SK-N-MC (cell line): ENCODE results near the gene SCN8A.

Source experiments
- EZH2 ChIP-seq: fragments of 200-600 bp; sonication (generic); IDR thresholded peaks from one replicate; pipeline ENCODE4 v1.6.1; 2017; ENCODE audit warnings: antibody characterized with exemption
- POLR2AphosphoS5 ChIP-seq: IDR thresholded peaks from 2 replicates; pipeline ENCODE4 v1.6.1; 2012; ENCODE audit warnings: mild to moderate bottlenecking, low read depth, low read length, borderline replicate concordance

DNA sequence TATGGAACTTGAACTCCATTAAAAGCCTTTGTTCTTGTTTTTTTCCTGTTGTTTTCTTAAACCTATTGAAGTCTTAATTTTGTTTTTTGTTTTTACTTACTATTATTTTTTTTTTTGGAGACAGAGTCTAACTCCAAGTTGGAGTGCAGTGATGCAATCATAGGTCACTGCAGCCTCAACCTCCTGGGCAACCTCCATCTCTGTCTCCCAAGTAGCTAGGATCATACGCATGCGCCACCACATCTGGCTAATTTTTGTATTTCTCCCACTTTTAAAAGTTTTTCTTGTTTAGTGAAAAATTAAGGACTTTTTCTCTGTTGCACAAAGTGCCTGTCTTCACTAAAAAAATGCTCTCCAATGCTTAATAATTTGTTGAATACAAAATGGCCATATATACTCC is 76.2 kb downstream of the SCN8A start:
- TF ChIP-seq POLR2AphosphoS5 (no peak), EZH2 (no peak)
